Activated T-cell treated with anti-CD3 and anti-CD28 coated beads for 48 hours (primary cell): ENCODE data around the gene FBXW10.
A peak's percentile ranks its signal among the peaks of the same experiment; 100 is the strongest.
"Not testable (repeated sequence)": the region's sequence is repeated elsewhere in the genome, so short reads cannot be mapped to it uniquely, and the experiment has no call there.

Experiments
- DNase-seq: peaks from one replicate; pipeline ENCODE4 v3.0.0-alpha.2; 2020; ENCODE audit warnings: low read depth

FBXW10 gene

DNA sequence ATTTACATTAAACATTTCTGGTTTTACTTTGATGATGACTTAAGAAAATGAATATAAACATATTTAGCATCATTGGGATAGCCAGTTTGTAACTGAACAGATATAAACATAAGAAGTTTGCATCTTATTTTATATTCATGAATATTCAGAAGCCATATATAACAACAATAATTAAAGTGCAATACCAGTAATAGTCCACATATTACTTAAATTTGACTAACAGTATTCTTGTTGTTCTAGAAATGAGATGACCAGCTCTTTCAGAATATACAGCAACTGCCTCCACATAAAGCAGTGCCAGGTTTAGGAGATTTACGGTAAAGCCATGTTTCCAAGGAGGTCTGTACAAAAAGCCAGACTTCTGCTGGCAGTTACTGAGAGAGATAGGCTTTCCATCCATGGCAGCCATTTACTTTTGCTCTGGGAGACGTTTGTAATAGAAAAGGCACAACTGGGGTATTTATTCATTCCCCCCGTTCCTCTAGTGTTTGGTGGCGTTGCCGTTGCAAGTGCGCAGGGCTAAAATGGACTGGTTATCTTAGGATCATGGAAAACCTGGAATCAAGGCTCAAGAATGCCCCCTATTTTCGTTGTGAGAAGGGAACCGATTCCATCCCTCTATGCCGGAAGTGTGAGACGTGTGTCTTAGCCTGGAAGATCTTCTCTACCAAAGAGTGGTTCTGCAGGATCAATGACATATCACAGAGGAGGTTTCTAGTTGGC is at the start of gene FBXW10:
FBXW10 (plus strand) TSS at position 356 of the 723 bp plus-strand sequence; CDS start at position 547, 191 bp downstream.
- DNase-seq: not testable (repeated sequence)

DNA sequence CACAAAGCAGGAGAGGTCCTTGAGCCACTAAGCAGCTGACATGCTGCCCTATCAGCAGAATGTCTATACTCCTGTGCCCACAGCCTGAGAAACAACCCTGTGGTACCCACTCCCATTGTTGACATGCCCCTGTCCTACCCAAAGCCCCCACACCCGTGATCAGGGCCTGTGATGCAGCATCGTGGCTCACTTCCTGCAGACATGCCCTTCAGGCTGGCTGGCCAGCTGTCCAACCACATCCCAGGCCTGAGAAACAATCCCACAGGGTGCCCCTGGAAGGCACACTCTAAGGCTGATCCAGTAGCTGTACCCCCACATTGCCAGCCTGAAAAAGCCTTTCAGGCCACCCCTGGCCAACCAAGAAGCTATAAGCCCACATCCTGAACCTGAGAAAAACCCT is 48.7 kb upstream of the FBXW10 start:
- DNase-seq: not testable (repeated sequence)

GRCh38 chr17:18698473-18699103 is 45.3 kb upstream of the FBXW10 start:
- DNase-seq: not testable (repeated sequence)

DNA sequence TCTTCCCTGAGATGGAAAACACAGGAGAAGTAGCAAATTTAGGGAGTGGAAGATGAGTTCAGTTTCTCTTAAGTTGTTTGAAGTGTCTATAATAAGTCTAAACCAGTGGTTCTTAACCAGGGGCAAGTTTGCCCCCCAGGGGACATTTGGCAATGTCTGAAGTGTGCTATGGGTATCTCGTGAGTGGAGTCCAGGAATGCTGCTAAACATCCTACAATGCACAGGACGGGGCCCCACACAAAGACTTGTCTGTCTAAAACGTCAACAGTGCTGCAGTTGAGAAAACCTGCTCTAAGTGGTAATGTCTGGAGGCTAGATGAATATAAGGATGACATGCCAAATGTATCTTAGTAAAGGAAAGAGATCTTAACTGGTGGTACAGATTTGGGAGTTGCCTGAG is 37.9 kb upstream of the FBXW10 start:
- not testable (repeated sequence) for DNase-seq

DNA sequence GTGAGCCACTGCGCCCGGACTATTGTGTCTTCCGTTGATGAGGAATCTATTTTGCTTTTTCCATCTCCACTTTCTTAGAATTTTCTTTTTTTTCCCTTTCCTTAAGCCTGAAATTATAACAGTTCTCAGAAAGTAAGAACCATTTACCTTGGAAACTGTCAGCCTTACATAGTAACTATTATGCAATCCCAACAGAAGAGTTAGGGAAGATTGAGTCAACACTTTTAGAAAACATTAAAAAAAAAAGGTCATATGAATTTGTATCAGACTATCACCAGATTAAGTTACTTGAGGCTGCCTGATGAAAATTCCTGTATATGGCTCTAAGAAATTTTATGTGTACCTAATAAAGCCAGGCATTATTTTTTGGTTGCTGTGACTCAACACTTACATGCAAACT is 35.6 kb upstream of the FBXW10 start:
- not testable (repeated sequence) for DNase-seq

GRCh38 chr17:18712354-18712999 is 31.4 kb upstream of the FBXW10 start:
- DNase-seq: peak; percentile 46

DNA sequence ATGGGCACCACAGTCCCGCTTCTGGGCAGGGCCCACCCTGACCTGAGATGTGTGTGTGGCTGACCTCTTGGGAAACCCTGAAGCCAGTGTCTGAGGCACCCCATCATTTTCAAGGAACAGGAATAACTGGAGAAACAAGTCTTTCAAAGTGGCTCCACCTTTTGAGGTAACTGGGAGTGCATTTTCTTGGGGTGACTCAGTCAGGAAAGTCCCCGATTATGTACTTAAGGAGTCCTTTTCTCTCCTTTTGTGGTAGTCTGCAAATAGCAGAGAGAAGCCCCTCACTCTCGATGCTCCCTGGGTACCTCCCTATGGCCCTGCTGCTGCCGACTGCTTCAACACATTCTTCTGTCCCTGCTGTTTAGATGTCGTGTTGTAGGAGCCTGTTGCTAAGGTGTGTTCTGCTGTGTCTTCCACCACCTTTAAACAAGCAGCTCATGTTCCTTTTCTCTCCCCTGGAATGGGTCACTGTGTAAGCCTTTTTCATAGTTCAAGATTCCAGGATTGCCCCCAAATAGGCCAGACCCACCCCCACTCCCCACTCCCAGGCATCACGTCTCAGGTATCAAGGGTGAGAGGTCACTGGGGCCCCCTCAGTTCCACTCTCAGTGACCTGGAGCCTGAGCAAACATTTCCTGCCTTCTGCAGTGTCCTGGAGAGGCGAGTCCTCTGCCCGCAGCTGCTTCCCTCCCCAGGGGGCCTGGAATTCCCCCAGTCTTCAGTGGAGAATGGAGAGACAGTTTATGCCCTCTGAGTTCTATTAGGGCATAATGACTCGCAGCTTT is 25.0 kb upstream of the FBXW10 start:
- DNase-seq: not testable (repeated sequence)

- not testable (repeated sequence) for DNase-seq
Observed at GRCh38 chr17:18719428-18720110, 24.3 kb upstream of the FBXW10 start.

- DNase-seq: not testable (repeated sequence)
Observed at GRCh38 chr17:18721775-18722547, 21.9 kb upstream of the FBXW10 start.

DNA sequence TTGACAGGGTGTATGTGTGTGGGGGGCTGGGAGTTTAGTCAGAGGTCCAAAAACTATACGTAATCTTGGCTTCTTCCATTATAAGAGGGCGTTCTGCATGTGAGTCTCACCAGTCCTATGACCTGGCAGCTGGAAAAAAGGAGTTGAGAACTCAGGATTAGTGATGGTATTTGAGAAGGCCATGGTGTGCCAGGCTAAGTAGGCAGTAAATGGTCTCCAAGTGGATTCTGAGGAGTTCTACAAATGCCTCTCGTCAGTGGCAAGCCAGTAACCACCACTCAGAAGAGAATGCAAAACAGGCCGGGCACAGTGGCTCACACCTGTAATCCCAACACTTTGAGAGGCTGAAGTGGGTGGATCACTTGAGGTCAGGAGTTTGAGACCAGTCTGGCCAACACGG is 21.2 kb upstream of the FBXW10 start:
- not testable (repeated sequence) for DNase-seq

- not testable (repeated sequence) for DNase-seq
Observed at GRCh38 chr17:18723509-18723908, 20.3 kb upstream of the FBXW10 start.

DNA sequence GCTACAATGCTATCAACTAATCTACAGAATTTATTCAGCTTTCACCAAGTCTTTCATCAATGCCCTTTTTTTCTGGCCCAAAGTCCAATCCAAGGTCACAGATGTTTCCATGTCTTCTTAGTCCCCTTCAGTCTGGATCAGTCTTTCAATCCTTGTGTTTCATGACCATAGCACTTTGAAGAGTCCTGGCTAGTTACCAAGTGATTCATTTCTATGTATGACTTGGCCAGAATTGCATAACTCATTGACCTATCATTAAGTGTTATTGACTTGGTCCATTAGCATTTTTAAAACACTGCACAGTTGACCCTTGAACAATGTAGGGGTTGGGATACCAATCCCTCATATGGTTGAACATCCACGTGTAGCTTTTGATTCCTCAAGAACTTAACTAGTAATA is 11.4 kb upstream of the FBXW10 start:
- not testable (repeated sequence) for DNase-seq

DNA sequence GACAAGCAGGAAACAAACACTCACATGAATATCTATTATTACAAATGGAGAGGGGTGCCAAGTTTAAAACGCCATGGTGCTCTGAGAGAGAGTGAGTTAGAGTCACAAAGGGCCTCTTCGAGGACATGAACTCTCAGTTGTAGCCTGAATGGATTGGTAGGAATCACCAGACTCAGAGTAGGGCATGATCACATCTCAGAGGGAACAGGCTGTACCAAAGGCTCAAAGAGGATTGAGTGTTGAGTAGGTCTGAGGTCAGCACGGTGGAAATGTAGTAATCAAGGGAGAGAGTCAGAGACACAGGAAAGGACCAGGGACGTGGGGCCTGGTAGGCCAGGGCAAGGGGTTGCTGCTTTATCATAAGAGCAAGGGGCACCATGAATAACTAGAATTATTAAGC is 10.5 kb upstream of the FBXW10 start:
- DNase-seq: not testable (repeated sequence)

DNA sequence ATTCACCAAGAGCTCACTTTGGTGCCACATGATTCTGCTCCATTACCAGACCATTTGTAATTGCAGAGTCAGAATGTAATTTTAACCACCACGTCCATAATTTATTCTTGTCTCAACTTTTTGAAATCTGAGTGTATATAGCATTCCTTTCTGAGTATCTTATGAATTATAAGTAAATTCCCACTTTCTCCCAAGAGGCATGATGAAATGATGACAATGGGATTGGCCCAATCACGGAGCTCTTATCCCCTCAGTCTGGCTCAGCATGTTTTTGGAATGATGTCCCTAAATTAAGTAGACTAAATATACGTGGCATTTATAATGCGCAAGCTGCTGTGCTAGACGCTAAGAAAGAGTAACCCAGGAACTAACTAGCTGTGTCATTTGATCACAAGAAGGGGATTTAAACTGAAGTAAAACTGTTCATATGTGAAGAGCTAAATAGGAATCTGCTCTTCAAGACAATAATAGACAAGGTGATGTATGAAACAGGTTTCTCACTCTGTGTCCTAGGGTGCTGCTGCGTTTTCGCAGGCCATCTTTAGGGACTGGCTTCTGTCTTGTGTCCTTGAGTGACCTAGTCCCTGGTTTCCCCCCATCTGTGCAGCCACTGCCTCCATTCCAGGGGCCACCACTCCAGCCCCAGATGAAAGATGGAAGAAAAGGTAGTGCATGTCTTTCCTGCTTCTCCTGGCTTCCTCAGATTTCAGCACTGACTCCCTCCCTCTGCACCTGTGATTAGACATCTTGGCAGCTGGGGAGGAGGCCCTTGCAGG is 4.0 kb upstream of the FBXW10 start:
- DNase-seq: not testable (repeated sequence)

GRCh38 chr17:18741228-18741627 is 2.6 kb upstream of the FBXW10 start:
- not testable (repeated sequence) for DNase-seq

DNA sequence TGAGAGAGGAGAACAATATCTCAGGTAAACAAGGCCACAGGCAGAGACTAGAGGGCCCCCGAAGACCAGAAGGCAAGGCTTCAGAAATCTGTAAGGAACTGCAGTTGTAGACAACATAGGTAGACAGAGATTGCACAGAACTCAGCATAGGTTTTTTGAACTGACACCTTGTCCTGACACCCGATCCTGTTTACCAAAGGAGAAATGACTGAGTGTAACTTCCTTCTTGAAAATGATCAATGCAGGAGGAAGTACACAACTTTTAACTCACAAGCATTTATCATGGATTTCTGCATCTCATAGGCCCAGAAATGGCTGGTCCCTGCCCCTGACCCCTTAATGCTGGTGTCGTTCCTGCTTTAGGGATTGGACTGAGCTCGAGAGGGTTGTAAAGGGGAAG is 872 bp downstream of the FBXW10 start:
- DNase-seq: not testable (repeated sequence)

GRCh38 chr17:18746551-18746950 is 2.7 kb downstream of the FBXW10 start:
- not testable (repeated sequence) for DNase-seq

DNA sequence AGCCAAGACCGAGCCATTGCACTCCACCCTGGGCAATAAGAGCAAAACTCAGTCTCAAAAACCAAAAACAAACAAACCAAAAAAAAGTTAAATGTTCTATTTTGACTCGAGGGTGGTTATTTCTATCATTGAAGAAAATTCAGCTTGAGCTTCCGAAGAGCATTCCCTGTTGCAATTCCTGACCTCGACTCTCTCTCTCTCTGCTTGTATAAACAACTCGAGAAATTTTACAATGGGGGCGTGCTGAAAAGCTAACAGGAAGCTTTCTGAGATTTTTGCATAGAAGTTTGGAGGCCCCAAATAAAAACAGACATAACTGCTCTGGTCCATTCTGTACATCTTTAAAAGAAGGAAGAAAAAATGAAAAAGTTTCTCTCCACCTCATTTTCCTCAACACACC is 3.6 kb downstream of the FBXW10 start:
- DNase-seq: not testable (repeated sequence)

- DNase-seq: not testable (repeated sequence)
Observed at GRCh38 chr17:18750242-18750641, 6.4 kb downstream of the FBXW10 start.
